ENCODE results near the gene TPO. TPM values are rescaled to one million over a fixed set of nuclear protein-coding genes. Genes with fewer than 3 reads are reported as not detected.

The TPO gene
- total RNA-seq, 1 donor from 2014 or later, result not detected

DNA sequence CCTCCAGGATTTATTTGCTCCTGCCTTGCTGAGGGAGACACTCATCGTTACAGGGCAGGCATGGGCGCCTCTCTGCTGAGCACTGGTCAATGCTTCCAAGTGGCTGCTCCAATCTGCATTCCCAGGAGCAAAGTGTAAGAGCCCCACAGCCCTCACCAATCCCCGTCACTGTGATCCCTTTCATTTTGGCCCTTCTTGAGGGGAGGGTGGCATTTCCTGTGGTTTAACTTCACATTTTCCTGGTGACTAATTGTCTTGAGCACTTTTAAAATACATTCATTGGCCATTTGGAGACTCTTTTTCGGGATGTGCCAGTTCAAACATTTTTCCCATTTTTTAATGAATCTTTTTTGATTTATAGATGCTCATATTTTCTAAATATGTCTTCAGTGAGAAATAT is 33.0 kb downstream of the TPO start:
- FAIRE-seq, result no peak
- TF ChIP-seq, protein P1, sequence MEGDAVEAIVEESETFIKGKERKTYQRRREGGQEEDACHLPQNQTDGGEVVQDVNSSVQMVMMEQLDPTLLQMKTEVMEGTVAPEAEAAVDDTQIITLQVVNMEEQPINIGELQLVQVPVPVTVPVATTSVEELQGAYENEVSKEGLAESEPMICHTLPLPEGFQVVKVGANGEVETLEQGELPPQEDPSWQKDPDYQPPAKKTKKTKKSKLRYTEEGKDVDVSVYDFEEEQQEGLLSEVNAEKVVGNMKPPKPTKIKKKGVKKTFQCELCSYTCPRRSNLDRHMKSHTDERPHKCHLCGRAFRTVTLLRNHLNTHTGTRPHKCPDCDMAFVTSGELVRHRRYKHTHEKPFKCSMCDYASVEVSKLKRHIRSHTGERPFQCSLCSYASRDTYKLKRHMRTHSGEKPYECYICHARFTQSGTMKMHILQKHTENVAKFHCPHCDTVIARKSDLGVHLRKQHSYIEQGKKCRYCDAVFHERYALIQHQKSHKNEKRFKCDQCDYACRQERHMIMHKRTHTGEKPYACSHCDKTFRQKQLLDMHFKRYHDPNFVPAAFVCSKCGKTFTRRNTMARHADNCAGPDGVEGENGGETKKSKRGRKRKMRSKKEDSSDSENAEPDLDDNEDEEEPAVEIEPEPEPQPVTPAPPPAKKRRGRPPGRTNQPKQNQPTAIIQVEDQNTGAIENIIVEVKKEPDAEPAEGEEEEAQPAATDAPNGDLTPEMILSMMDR (IDR thresholded peaks at IDR 0.05; ENCODE audit: insufficient read depth, low read length, severe bottlenecking), result no peak
- H3K36me3 ChIP-seq (ENCODE audit: control insufficient read depth, insufficient read depth, low read length), result no peaks in the 10 kb centered on the region
- H3K4me3 ChIP-seq (ENCODE audit: low read depth, low read length), result no peak overlapping the region
- DNase-seq (ENCODE audit: low read depth), result no peak
- H3K27me3 ChIP-seq (ENCODE audit: control insufficient read depth, insufficient read depth, low read length), result no peaks in the 10 kb centered on the region

DNA sequence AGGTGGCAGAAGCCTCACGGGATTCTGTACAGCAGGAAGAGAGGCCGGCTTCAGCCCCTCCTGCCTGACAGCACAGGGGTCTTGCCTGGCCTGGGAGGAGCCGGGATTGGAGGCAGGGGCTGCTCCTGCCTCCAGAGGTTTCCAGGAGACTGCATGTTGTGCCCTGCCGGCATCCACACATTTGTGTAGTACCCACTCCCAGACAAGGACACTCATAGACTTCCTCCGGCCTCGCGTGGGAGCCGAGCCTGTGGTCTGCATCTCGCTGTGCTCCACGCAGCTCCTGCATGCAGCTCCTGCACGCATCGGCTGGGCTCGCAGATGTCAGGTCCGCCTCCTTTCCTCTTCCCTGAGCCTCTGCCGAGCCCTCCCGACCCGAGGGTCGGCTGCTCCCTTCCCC is 34.7 kb downstream of the TPO start:
- no peak overlapping the region for H3K4me3 ChIP-seq (ENCODE audit: low read depth, low read length)
- no peaks in the 10 kb centered on the region for H3K27me3 ChIP-seq (ENCODE audit: control insufficient read depth, insufficient read depth, low read length)
- FAIRE-seq (no peak), DNase-seq (ENCODE audit: low read depth) (no peak)
- TF ChIP-seq, protein P1 (IDR thresholded peaks at IDR 0.05; ENCODE audit: insufficient read depth, low read length, severe bottlenecking), result no peak
- no peaks in the 10 kb centered on the region for H3K36me3 ChIP-seq (ENCODE audit: control insufficient read depth, insufficient read depth, low read length)

DNA sequence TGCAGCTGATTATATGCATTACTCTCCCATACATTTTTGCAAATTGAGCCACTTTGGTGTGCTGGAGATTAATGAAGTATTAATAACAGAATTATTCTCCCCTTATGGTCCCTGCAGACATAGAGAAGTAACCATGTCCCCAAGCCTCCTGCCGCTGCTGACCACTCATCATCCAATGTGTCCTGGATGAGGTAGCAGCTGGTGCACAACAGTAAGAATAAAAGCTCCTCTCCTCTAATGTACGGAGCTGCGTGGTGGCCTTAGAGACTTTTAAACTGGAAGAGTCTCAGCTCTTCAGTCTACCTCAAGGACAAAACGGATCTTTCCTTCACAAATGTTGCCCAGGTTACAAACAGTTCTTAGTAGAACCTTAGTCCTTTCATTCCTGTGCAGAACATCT is 37.7 kb downstream of the TPO start:
- TF ChIP-seq, protein P1 (IDR thresholded peaks at IDR 0.05; ENCODE audit: insufficient read depth, low read length, severe bottlenecking), result no peak
- H3K4me3 ChIP-seq (ENCODE audit: low read depth, low read length), result no peak overlapping the region
- FAIRE-seq (no peak), DNase-seq (ENCODE audit: low read depth) (no peak)
- H3K36me3 ChIP-seq (ENCODE audit: control insufficient read depth, insufficient read depth, low read length), result no peaks in the 10 kb centered on the region
- H3K27me3 ChIP-seq (ENCODE audit: control insufficient read depth, insufficient read depth, low read length), result no peaks in the 10 kb centered on the region

DNA sequence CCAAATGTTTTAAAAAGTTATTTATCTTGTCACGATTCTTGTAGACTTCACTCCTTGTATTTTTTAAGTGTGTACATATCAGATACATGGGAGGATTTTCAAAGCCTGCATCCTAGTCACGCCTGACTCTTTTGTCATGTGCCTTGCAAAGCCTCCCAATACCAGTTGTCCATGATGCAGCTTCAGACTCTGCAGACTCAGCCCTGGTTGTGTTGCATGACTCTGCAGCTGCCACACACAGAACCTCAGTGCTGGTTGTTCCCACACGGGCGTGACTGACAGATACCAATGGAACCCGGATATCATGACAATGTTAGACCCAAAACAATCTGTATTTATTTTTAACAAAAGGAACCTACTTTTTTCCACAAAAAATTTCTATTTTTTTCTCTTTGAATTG is 38.2 kb downstream of the TPO start:
- Histone ChIP-seq H3K4me3 (ENCODE audit: low read depth, low read length) (no peak overlapping the region), H3K36me3 (ENCODE audit: control insufficient read depth, insufficient read depth, low read length) (no peaks in the 10 kb centered on the region), H3K27me3 (ENCODE audit: control insufficient read depth, insufficient read depth, low read length) (no peaks in the 10 kb centered on the region)
- TF ChIP-seq, protein P1 (IDR thresholded peaks at IDR 0.05; ENCODE audit: insufficient read depth, low read length, severe bottlenecking), result no peak
- no peak for FAIRE-seq
- DNase-seq (ENCODE audit: low read depth), result no peak

DNA sequence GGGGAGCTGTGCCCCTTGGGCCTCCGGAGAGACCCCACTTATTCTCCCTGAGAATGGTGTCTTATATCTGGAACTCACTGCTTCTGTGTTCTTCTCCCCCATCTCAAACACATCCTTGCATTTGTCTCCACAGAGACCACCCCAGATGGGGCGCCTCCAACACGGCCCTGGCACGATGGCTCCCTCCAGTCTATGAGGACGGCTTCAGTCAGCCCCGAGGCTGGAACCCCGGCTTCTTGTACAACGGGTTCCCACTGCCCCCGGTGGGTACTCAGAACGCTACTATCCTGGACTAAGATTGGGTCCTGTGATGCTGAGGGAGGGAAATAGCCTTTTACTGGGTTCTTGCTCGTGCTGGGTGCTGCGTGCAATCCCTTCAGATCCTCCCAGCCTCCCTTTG is 40.3 kb downstream of the TPO start:
- no peak overlapping the region for H3K4me3 ChIP-seq (ENCODE audit: low read depth, low read length)
- FAIRE-seq (no peak), DNase-seq (ENCODE audit: low read depth) (no peak)
- no peaks in the 10 kb centered on the region for H3K36me3 ChIP-seq (ENCODE audit: control insufficient read depth, insufficient read depth, low read length)
- TF ChIP-seq, protein P1 (IDR thresholded peaks at IDR 0.05; ENCODE audit: insufficient read depth, low read length, severe bottlenecking), result no peak
- no peaks in the 10 kb centered on the region for H3K27me3 ChIP-seq (ENCODE audit: control insufficient read depth, insufficient read depth, low read length)

DNA sequence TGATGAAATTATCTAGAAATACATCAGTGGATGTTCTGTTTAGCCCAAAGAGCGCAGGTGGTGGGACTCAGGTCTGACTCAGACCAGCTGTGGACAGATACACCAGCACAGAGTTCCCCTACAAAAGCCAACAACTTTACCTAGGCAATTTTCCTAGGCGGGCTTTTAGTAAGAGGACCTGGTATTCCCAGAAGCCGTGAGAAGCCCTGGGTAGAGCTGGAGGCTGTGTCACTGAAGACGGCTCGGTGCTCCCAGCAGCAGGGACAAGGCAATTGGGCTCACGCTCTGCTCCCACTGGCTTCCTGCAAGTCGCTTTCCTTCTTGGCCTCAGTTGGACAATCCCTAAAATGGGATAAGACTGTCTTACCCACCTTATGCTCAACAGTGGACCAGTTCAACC is 41.1 kb downstream of the TPO start:
- Histone ChIP-seq H3K4me3 (ENCODE audit: low read depth, low read length) (no peak overlapping the region), H3K27me3 (ENCODE audit: control insufficient read depth, insufficient read depth, low read length) (no peaks in the 10 kb centered on the region), H3K36me3 (ENCODE audit: control insufficient read depth, insufficient read depth, low read length) (no peaks in the 10 kb centered on the region)
- DNase-seq (ENCODE audit: low read depth), result no peak
- FAIRE-seq, result no peak
- TF ChIP-seq, protein P1 (IDR thresholded peaks at IDR 0.05; ENCODE audit: insufficient read depth, low read length, severe bottlenecking), result no peak

Data from bronchial epithelial cell (primary cell).